GM18520 (cell line): Measurements from ENCODE around the gene ZNF415.
"Not testable (repeated sequence)": the region's sequence is repeated elsewhere in the genome, so short reads cannot be mapped to it uniquely, and the experiment has no call there.

Experiments
- ATAC-seq: cut with Tn5 transposase; IDR thresholded peaks from one replicate; pipeline ENCODE4 v1.9.1; 2021; ENCODE audit not compliant: unreplicated experiment

Gene ZNF415

GRCh38 chr19:53132141-53132991 is at the start of gene ZNF415:
ZNF415 (minus strand) TSS chr19:53132910; CDS start chr19:53122676, 10,234 bp downstream.
- no peak for ATAC-seq

GRCh38 chr19:53182202-53182601 is 49.5 kb upstream of the ZNF415 start:
- no peak for ATAC-seq

- ATAC-seq: no peak
Measured at GRCh38 chr19:53177986-53178385, 45.3 kb upstream of the ZNF415 start.

- no peak for ATAC-seq
Measured at GRCh38 chr19:53172889-53173288, 40.2 kb upstream of the ZNF415 start.

- no peak for ATAC-seq
Measured at GRCh38 chr19:53165691-53166091, 33.0 kb upstream of the ZNF415 start.

GRCh38 chr19:53161123-53161522 is 28.4 kb upstream of the ZNF415 start:
- ATAC-seq: no peak

- ATAC-seq: no peak
Measured at GRCh38 chr19:53160350-53160749, 27.6 kb upstream of the ZNF415 start.

- ATAC-seq: no peak
Measured at GRCh38 chr19:53158119-53158656, 25.5 kb upstream of the ZNF415 start.

- no peak for ATAC-seq
Measured at GRCh38 chr19:53157626-53158025, 24.9 kb upstream of the ZNF415 start.

GRCh38 chr19:53156850-53157249 is 24.1 kb upstream of the ZNF415 start:
- no peak for ATAC-seq

GRCh38 chr19:53147645-53148044 is 14.9 kb upstream of the ZNF415 start:
- ATAC-seq: no peak

GRCh38 chr19:53140351-53140750 is 7.6 kb upstream of the ZNF415 start:
- ATAC-seq: no peak

GRCh38 chr19:53136432-53136831 is 3.7 kb upstream of the ZNF415 start:
- no peak for ATAC-seq

GRCh38 chr19:53131727-53132126 is 983 bp downstream of the ZNF415 start:
- no peak for ATAC-seq

GRCh38 chr19:53131085-53131590 is 1.6 kb downstream of the ZNF415 start:
- ATAC-seq: no peak

GRCh38 chr19:53130506-53130905 is 2.2 kb downstream of the ZNF415 start:
- ATAC-seq: no peak

GRCh38 chr19:53126733-53127526 is 5.8 kb downstream of the ZNF415 start:
- ATAC-seq: not testable (repeated sequence)

- no peak for ATAC-seq
Measured at GRCh38 chr19:53123400-53123799, 9.3 kb downstream of the ZNF415 start.

GRCh38 chr19:53112286-53112685 is 20.4 kb downstream of the ZNF415 start:
- no peak for ATAC-seq

- no peak for ATAC-seq
Measured at GRCh38 chr19:53109527-53109926, 23.2 kb downstream of the ZNF415 start.
